GM21717 (cell line): Measurements from ENCODE around the gene CCDC175.
A peak's percentile ranks its signal among the peaks of the same experiment; 100 is the strongest.

Experiments
- ATAC-seq: cut with Tn5 transposase; IDR thresholded peaks from one replicate; pipeline ENCODE4 v1.9.1; 2021; ENCODE audit warnings: mild to moderate bottlenecking, moderate library complexity; ENCODE audit not compliant: unreplicated experiment

CCDC175 gene

DNA sequence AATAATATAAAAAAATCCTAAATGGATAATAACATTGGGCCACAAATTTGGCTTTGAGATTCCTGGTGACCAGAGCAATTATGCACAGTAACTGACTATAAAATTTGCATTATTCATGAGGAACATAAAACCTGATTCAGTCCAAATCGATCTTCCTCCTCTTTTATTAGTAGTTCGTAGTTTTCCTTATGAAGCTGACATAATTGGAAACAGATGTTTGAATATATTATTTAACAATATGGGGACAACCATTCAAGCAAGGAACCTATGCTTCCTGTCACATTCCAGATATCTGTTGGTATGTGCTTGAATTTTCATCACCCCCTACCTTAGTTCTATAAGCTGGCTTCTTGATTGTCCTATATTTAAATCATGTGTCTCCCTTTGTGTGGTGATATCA is 34.9 kb downstream of the CCDC175 start:
- ATAC-seq = no peak

DNA sequence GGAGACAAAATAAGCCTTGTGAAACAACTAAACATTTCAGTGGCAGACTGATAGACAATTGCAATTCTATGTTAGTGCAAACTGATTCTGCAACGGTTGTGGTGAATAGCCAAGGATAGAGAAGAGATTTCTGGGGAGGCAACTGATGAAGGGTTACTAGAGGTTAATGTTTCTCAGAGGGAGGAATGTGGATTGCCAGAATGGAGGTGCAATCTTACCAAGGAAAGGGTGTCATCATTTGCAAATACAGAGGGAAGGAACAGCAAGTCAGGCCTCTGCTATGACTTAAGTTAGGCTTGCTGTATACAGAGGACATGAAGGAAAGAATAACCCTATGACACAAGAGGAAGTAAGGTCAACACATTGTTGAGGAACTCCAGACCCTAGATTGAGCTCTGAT is 35.8 kb downstream of the CCDC175 start:
- no peak for ATAC-seq

GRCh38 chr14:59538936-59539335 is 37.7 kb downstream of the CCDC175 start:
- no peak for ATAC-seq

GRCh38 chr14:59537476-59537875 is 39.1 kb downstream of the CCDC175 start:
- no peak for ATAC-seq

DNA sequence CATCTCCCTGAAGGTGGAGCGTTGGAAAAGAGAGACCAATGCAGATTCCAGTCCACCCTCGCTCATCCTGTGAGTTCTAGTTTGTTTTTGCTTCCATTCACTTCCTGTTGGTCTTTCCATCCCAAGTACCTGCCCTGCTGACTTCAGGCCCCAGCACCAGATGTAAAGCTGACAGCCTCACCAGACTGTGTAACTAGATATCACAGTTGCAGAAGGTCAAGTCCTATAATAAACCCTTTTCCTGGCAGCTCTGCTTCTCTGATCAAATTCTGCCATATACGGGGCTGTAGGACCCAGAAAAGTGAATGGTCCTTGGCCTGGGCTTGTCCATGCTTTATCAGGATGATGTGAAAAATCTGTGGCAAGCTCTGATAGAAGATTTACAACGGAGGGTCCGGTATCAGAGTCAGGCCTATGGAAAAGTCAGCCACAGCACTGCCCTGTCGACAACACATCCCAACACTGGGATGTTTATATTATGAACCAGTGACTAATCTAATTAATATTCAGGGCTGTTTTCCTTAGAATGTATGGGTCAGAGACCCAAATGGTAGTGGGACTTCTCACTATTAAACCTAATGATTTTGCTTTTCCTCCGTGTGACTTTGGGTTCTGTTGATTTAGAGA is 42.1 kb downstream of the CCDC175 start:
- no peak for ATAC-seq

DNA sequence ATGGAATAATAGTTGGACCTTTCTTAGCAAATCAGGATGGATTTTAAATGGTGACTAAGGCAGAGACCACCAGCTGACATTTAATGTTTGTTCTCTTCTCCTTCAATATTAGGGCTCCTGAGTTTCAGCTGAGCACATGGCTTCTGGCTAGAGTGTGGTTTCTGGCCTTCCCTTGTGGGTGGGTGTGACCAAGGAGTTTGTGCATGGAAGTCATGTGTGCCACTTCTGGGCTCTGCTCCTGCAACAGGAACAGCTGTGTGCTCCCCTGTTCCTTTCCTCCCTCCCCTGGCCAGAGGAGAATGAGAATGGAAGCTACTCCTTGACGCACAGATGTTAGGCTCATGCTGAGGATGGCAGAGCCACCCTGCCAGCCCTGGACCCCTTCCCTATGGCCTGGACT is 44.2 kb downstream of the CCDC175 start:
- no peak for ATAC-seq

GRCh38 chr14:59530349-59530748 is 46.3 kb downstream of the CCDC175 start:
- ATAC-seq = no peak

GRCh38 chr14:59529189-59529588 is 47.4 kb downstream of the CCDC175 start:
- no peak for ATAC-seq

DNA sequence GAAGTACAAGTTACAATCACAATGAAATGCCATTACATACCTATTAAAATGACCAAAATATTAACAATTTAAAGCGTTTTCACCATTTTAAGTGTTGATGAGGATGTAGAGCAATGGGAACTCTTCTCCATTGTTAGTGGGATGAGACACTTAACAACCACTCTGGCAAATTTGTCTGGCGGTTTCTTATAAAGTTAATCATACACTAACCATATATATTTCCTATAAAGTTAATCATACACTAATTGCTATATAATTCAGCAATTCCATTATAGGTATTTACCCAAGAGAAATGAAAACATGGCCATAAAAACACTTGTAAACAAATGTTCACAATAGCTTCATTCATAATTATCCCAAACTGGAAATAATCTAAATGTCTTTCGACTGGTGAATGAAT is 56.4 kb downstream of the CCDC175 start:
- no peak for ATAC-seq

DNA sequence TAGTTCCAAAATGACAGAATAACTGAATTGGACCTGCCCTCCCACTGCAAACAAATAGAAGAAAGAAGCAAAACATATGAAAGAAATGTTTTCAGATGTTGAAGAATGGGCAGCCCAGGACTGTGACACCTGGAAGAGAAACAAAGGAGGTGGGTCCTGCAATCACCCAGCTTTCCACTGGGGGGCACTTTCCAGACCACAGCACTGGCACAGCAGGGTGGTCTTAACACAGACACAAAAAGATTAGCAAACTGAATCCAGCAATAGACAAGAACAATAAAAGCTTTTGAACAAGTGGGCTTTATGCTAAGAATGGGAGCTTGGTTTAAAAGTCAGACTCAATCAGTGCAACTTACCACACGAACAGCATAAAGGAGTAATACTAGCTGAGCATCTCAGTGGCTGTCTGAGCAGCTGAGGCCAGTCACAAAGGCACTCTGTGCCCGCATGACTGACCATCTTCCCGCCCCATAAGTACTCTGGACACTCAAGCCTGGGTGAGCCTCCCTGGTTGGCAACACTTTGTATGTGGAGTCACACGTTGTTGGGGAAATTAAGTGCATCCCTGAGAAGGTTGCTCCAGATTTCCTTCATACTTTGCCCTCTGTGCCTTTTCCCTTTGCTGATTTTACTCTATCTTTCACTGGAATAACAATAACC is 64.6 kb downstream of the CCDC175 start:
- no peak for ATAC-seq

GRCh38 chr14:59510966-59511365 is 65.6 kb downstream of the CCDC175 start:
- no peak for ATAC-seq

DNA sequence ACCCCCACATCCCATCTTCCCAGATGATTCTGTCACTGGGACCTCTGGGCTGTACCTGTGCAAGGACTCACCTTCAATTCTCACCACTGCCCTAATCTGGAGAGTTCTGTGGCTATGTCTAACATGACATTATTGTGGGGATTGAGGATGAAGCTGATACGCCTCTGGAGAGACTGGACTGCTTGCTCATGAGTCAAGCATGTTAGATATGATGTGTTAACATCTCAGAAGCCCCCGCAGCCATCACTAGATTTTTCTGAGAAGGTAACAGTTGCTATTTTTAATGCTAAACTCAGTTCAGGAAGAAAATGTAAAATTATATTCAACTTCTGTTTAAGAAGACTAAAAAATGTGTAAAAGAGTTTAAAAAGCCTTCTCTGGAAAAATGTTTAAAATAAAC is 66.6 kb downstream of the CCDC175 start:
- no peak for ATAC-seq

GRCh38 chr14:59509101-59509500 is 67.5 kb downstream of the CCDC175 start:
- ATAC-seq = no peak

GRCh38 chr14:59507752-59508103 is 68.9 kb downstream of the CCDC175 start:
- no peak for ATAC-seq

DNA sequence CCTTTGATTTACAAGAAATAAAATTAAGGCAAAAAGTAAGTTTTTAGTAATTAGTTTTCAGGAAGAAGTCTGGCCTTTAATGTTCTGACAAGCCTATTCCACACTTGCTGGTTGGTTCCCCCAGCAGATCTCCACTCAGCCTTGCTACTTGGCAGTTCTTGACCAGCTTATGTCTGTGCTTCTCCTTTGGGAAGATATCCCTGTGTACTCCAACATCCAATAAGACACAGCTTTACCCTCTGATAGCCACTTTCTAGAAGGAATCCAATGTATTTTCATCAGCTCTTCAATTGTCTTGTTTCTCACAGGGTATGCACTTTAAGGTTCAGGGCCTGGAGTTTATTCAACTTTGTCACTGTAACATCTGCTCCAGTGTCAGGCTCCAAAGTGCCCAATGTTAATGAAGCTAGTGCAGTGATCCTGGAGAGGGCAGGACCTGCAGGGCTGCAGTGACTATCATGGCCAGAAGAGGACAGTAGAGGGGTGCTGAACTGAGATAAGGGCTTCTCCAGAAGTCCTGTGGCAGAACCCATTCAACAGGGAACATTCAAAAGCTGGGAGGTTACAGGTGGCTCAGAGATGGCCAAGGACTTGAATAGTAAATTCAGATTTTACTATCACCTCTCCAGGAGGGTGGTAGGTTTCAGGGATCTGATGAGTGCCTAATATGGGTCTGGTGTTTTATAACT is 69.4 kb downstream of the CCDC175 start:
- peak; percentile 74 for ATAC-seq

DNA sequence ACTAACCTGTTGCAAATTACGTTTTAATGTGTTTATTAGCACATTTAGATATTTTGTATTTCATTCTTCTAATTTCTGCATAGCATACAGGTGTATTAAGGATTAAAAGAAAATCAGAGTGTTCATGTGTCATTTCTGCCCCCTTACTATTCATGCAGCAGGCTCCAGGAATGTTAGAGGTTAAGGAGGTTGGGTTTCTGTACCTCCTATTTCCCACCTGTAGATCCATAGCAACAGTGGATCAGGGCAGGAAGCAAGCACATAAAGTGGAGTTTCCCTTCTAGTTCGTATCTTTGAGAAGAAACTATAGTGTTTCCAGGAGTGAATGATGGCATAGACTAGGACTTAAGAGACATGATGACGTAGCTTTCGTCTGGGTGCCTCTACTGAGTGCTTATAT is 73.4 kb downstream of the CCDC175 start:
- ATAC-seq = no peak

DNA sequence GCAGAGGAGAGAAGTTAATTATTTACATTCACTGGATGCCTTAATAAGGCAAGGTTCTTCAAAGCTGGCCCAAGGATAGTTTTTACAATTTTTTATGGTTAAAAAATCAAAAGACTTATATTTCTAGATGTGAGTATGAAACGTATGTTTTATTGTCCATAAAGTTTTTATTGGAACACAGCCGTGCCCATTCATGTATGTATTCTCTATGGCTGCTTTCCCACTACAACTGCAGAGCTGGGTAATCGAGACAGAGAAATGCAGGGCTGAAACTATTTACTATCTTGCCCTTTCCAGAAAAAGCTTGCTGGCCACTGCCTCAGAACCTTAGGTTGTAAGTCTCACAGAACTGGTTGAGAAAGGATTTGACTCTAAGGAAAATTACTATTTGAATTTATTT is 75.9 kb downstream of the CCDC175 start:
- no peak for ATAC-seq

- ATAC-seq = no peak
These were observed 84.2 kb downstream of the CCDC175 start for GRCh38 chr14:59492384-59492783.

- ATAC-seq = no peak
These were observed 85.9 kb downstream of the CCDC175 start for GRCh38 chr14:59490756-59491155.

- ATAC-seq = peak; percentile 57
These were observed 91.9 kb downstream of the CCDC175 start for GRCh38 chr14:59484639-59485175.

- peak; percentile 91 for ATAC-seq
These were observed 92.6 kb downstream of the CCDC175 start, which contains the start of the genes JKAMP and L3HYPDH for GRCh38 chr14:59483819-59484638. Gene JKAMP (plus strand): TSS chr14:59484517. CDS start chr14:59484590, 73 bp downstream. Gene L3HYPDH (minus strand): TSS chr14:59484408. CDS start chr14:59484316, 92 bp downstream.
